Kidney tubule cell (primary cell): Measurements from ENCODE around the gene SSB.
"Not testable (repeated sequence)": the region's sequence is repeated elsewhere in the genome, so short reads cannot be mapped to it uniquely, and the experiment has no call there.

ENCODE experiments used
- DNase-seq: peaks from one replicate; pipeline ENCODE4 v3.0.0-alpha.2; 2018; ENCODE audit warnings: low spot score

The SSB gene

GRCh38 chr2:169781249-169782013 is 17.2 kb upstream of the SSB start:
- no peak for DNase-seq

GRCh38 chr2:169782513-169782912 is 16.2 kb upstream of the SSB start:
- DNase-seq: no peak

- no peak for DNase-seq
Measured at GRCh38 chr2:169790581-169790980, 8.1 kb upstream of the SSB start.

- no peak for DNase-seq
Measured at GRCh38 chr2:169795181-169795580, 3.5 kb upstream of the SSB start.

GRCh38 chr2:169796441-169796840 is 2.2 kb upstream of the SSB start:
- no peak for DNase-seq

- no peak for DNase-seq
Measured at GRCh38 chr2:169797601-169798000, 1.1 kb upstream of the SSB start.

GRCh38 chr2:169798397-169798717 is 314 bp upstream of the SSB start:
- no peak for DNase-seq

- no peak for DNase-seq
Measured at GRCh38 chr2:169803480-169803879, 4.8 kb downstream of the SSB start.

GRCh38 chr2:169806586-169806985 is 7.9 kb downstream of the SSB start:
- DNase-seq: no peak

GRCh38 chr2:169808221-169808620 is 9.6 kb downstream of the SSB start:
- no peak for DNase-seq

- DNase-seq: peak; percentile 90
Measured at GRCh38 chr2:169815849-169816248, 17.2 kb downstream of the SSB start.

GRCh38 chr2:169816961-169817360 is 18.3 kb downstream of the SSB start:
- DNase-seq: not testable (repeated sequence)

- not testable (repeated sequence) for DNase-seq
Measured at GRCh38 chr2:169817369-169817768, 18.7 kb downstream of the SSB start.

- peak; percentile 49 for DNase-seq
Measured at GRCh38 chr2:169818241-169818640, 19.6 kb downstream of the SSB start.

GRCh38 chr2:169819106-169819505 is 20.4 kb downstream of the SSB start:
- DNase-seq: no peak

GRCh38 chr2:169820101-169820500 is 21.4 kb downstream of the SSB start:
- DNase-seq: peak; percentile 71

- DNase-seq: no peak
Measured at GRCh38 chr2:169822036-169822435, 23.4 kb downstream of the SSB start.

GRCh38 chr2:169822785-169823392 is 24.2 kb downstream of the SSB start:
- no peak for DNase-seq

- DNase-seq: no peak
Measured at GRCh38 chr2:169823996-169824372, 25.3 kb downstream of the SSB start.

GRCh38 chr2:169824373-169825333 is 26.0 kb downstream of the SSB start, which contains the start of gene METTL5:
Gene METTL5 (minus strand): TSS chr2:169824905. CDS start chr2:169824597, 308 bp downstream.
- DNase-seq: peak; percentile 86

- peak; percentile 93 for DNase-seq
Measured at GRCh38 chr2:169827272-169828140, 28.8 kb downstream of the SSB start, which contains the start of gene UBR3. Gene UBR3 (plus strand): TSS chr2:169827454. CDS start chr2:169827508, 54 bp downstream.
